Stimulated activated CD8-positive, alpha-beta memory T cell treated with anti-CD3 and anti-CD28 coated beads, Interleukin-12 subunit alpha, Interleukin-12 subunit beta, amount 100 ng/mL, for 24 hours (primary cell): Measurements from ENCODE around the gene NAALADL1.
"Not testable (repeated sequence)": the region's sequence is repeated elsewhere in the genome, so short reads cannot be mapped to it uniquely, and the experiment has no call there.

Experiments
- DNase-seq: peaks from one replicate; pipeline ENCODE4 v3.0.0-alpha.2; 2020; ENCODE audit errors: extremely low read depth

Gene NAALADL1

DNA sequence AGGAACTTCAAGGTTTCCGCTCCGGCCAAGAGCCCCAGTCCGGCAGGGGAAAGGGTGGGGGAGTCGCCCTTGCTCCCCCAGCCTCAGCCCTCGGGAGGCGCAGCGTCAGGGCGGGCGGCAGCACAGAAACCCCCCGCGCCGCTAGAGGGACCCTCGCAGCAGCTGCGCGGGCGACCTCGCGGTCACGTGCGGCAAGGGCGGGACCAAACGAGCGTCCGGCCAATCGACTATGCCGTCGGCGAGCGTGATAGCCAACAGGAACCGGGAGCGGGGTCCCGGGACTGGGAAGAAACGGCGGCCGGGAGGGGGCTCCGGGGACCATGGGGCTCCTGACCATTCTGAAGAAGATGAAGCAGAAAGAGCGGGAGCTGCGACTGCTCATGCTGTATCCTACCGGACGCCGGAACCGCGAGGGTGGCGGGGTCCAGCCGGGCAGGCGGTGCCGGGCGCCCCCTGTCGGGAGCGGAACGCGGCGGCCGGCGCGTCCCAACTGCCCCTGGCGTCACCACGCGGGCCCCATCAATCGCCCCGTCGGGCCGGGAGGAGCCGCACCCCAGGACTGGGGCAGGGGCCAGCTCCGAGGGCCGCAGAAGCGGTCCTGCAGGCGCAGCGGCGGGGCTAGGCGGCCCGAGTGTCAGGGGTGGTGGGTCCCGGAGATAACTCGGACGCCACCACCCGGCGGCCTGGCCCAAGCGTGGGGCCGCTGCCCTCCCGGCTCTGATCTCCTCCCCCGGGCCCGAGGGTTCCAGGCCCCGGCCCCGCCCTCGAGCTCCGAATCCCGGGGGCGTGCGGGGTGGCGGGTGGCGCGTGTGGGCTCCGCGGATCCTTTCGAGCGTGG is 44.2 kb downstream of the NAALADL1 start, which contains the start of gene ARL2:
ARL2 (plus strand) TSS at position 273 of the 838 bp plus-strand sequence; CDS start at position 321, 48 bp downstream.
- DNase-seq: peak; percentile 69

DNA sequence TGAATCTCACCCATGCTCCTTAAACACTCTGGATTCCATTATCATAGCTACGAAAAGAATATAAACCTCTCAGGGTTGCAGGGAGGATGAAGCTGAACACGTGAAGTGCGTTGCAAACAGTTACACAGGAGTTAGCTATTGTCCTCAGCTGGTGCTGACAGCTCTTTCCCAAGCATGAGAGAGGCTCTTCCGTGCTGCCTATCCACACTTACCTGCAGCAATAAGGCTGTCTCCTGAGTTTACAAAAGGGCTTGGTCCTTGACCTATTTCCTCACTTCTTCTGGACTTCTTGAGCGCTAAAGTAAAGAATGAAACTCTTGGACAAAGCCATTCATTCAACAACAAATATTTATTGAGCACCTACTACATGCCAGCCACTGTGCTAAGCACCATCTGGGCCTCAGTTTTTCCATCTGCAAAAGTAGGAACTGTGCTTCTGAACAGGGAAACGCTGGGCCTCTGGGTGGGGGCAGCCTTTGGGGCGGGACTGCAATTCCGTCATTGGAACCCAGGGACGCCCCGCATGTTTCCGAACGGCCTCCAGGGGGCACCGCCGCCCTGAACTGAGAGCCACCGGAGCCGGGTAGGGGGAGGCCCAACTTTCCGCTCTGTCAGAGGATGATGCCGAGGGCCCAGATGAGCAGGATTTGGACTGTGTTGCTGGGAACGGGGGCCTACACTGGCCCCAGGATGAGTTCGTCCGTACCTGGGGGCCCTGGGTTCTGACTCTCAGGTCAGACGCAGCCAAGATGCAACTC is 45.0 kb downstream of the NAALADL1 start:
- DNase-seq: peak; percentile 83

DNA sequence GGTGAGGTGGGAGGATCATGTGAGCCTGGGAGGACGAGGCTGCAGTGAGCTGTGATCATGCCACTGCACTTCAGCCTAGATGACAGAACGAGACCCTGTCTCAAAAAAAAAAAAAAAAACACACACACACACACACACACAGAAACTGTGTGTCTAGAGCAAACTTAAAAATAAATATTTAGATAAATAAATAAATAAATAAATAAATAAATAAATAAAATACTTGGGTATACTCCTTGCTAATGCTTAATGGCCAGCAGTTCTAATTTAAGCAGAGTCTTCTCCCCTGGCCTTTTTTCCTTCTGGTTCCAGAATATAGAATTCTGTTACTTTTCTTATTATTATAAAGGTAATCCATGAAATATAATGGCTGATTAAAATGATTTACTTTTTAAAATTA is 49.5 kb downstream of the NAALADL1 start:
- DNase-seq: no peak

DNA sequence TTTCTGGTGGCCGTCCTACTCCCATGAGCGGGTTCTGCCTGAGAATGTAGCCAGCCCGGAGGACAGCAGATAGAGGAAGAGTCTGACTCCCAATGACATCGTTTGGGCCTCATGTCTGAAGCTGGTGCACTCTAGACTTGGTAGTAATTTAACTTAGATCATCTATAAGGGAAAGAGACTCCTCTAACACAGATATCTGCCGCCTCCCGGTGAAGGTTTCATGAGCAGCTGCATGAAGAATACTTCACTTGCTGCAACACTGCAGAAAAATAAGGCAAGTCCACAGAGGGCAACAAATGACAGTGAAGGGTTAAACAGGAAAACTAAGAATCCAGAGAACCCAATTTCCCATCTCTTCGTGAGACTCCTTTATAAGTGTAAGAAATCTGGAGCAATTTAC is 50.3 kb downstream of the NAALADL1 start:
- DNase-seq: no peak

DNA sequence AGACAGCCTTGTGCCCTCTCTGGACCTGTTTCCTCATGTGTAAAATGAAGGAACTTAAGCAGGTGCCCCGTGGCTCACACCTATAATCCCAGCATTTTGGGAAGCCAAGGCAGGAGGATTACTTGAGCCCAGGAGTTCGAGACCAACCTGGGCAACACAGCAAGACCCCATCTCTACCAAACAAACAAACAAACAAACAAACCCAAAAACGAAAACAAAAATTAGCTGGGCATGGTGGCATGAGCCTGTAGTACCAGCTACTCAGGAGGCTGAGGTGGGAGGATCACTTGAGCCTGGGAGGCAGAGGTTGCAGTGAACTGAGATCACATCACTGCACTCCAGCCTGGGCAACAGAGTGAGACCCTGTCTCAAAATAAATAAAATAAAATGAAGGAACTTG is 54.4 kb downstream of the NAALADL1 start:
- DNase-seq: not testable (repeated sequence)

DNA sequence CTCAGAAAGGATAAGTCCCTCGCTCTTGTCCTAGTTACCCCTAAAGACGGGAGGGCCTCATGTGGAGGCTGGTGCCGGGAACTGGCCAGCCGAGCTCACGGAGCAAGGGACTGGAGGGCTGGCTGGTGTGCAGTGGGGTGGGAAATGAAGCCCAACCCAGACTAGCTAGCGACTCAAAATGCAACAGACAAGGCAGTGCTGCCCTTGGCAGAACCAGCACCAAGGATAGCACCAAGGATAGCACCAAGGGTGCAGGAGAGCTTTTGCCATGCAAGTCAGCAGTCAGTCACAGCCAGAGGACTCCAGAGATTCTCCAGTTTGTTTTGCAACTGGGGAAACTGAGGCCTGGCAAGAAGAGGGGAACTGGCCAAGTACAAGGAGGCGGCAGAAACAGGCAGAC is 55.1 kb downstream of the NAALADL1 start:
- no peak for DNase-seq

DNA sequence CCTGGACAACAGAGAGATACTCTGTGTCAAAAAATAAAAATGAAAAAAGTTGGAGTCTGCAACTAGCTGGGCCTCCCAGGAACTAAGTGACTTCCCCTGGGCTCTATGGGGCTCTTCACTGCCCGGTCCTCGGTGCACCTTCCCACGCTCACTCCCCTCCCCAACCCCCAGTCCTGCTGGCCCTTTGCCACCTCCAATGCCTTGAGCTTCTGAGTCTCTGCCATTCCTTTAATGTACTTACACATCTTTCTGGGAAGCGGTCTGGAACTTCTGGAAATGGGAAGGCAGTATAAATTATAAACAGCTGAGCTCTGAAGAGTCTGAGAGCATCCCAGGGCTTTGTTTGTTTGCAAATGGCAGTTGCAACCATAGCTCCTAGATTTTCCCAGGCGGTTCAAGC is 55.6 kb downstream of the NAALADL1 start:
- DNase-seq: no peak

DNA sequence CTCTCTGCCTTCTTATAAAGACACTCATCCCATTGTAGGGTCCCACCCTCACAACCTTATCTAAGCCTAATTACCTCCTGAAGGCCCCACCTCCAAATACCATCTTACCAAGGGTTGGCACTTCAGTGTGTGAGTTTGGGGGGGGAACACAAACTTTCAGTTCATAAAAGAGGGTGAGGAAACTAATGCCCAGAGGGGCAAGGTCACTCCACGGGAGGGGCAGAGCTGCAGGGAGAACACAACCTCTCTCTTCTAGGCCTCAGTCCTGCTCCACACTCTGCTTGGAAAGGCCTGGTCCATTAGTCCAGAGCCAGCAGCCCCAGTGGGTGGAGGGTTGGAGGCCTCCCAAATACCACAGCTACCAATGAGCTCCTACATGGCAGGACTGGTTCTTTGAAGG is 58.9 kb downstream of the NAALADL1 start:
- no peak for DNase-seq

DNA sequence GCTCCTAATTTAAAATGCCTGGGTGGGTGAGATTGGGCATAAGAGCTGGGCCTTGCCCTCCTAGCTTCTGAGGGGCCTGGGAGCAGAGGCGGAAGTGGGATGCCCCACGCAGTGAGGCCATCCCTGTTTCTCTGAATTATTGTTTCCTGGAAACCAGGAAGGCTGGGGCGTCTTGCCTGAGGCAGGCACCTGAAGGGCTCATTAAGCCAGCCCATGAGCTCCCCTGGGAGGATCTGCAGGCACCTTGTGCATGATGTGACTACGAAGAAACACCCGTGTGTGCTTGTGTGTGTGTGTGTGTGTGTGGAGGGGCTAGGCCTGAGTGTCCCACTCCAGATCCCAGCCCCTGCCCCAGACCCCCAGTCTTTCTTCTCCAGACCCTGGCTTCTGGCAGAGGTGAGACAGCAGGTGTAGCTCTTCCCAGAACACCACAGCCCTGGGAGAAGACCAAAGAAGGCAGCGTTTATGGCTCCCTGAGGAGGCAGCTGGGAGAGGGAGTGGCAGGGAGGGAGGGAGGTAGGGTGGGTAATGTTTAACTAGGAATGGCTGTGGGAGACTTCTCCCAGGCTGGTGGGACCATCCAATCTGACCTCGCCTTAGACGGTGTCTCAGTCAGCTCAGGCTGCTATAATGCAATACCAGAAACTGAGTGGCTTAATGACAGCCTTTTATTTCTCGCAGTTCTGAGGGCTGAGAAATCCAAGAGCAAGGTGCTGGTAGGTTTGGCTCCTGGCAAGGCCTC is 59.5 kb downstream of the NAALADL1 start:
- no peak for DNase-seq

DNA sequence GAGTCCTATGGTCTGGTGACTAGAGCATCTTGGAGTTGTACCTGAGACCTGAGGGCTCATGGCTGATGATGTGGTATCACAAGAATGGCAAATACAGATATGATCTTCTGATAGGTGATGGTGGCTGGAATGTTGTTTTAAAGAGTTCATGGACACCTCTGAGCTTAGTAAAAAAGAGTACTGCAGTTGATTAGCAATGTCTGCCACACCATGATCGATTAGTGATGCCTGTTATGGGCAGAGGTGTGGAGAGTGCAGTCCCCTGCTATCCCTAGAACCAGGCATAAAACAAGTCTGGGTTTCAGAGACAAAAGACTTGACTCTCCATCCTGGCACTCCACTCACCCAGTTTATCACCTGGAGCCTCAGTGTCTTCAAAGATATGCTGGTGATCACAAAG is 60.2 kb downstream of the NAALADL1 start:
- no peak for DNase-seq

DNA sequence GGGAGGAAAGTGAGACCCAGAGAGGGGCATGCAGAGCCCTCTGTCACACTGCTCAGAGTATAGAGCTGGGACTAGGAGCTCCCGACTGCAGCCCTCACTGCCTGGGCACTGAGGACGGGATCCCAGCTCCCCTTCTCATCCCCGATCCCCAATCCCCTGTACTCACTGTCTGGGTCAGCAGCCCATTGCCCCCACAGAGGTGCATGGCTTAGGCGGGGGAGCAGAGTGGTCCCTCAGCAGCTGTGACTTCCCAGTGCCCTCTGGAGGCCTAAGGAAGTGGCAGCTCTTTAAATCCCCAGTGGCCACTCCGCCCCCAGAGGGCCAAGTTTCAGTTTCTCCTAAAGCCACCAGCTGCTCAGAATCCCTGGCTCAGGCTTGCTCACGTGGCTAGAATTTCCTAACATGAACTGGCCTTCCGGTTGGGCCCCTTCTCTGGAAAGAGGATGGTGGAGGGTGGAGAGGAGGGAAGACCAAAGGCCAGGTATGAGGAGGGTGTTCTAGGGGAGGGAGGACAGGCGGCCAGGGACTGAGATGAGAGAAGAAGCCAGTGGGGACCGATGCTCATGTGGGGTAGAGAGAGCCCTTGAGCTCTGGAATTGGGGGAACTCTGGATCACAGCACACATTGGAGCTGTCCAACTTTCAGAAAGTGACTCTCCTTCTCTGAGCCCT is 61.5 kb downstream of the NAALADL1 start, which contains the start of gene BATF2:
BATF2 (minus strand) TSS at position 262 of the 671 bp plus-strand sequence; CDS start at position 205, 57 bp downstream.
- no peak for DNase-seq

DNA sequence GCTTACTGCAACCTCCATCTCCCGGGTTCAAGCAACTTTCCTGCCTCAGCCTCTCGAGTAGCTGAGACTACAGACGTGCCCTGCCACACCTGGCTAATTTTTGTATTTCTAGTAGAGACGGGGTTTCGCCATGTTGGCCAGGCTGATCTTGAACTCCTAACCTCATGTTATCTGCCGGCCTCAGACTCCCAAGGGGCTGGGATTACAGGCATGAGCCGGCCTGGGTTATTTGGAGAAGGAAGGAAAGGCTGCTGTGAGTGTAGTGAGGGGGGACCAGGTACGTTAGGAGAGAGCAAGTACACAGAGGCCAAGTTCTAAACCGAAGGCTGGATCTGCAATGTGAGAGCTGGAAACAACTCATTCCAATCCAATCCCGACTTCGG is 62.0 kb downstream of the NAALADL1 start:
- DNase-seq: no peak
